Measurements from ENCODE around the gene TENM3. TPM values are rescaled to one million over a fixed set of nuclear protein-coding genes. Genes with fewer than 3 reads are reported as not detected.

Gene TENM3
- total and polyA plus RNA-seq, 2 of the 8 experiments (the other 6 are each of a cell fraction or from before 2014, with no cell fraction given), result 36.9 to 69.3 TPM

- no peak for TF ChIP-seq USF2 (IDR thresholded peaks at IDR 0.05; ENCODE audit: low read length)
- no peak for TF ChIP-seq TAF7 (optimal IDR thresholded peaks at IDR 0.05; ENCODE audit: borderline replicate concordance, low read depth, low read length)
- TF ChIP-seq FOSL1 (IDR thresholded peaks at IDR 0.05; ENCODE audit: insufficient read depth, low read depth, low read length), result no peak
- TF ChIP-seq RNF2 (IDR thresholded peaks at IDR 0.05; ENCODE audit: borderline replicate concordance, low read depth, low read length, missing control alignments, poor library complexity, severe bottlenecking), result no peak
- no peak for TF ChIP-seq SIRT6 (IDR thresholded peaks at IDR 0.05; ENCODE audit: low read length)
- TF ChIP-seq TCF12 (IDR thresholded peaks at IDR 0.05; ENCODE audit: low read depth, low read length), result no peak
Measured at GRCh38 chr4:182519528-182519927, 276.3 kb downstream of the TENM3 start (continued).
